Neutrophil (primary cell): ENCODE measurements around the gene PLD1.

ENCODE experiments used
- H3K27ac ChIP-seq: fragments of 200-600 bp; sonication (generic); 2 replicates; pipeline ENCODE4 v1.5.1; 2016; ENCODE audit warnings: mild to moderate bottlenecking, moderate library complexity
- H3K27me3 ChIP-seq: fragments of 200-600 bp; sonication (generic); 2 replicates; pipeline ENCODE4 v1.6.0; 2016; ENCODE audit warnings: mild to moderate bottlenecking
- H3K36me3 ChIP-seq: fragments of 200-600 bp; sonication (generic); 2 replicates; pipeline ENCODE4 v1.5.1; 2017
- H3K4me1 ChIP-seq, 2 experiments: fragments of 200-600 bp in 1 of 2; sonication (generic) in 1 of 2; 1 replicate in 1 of 2; 2 replicates in 1 of 2; pipeline versions ENCODE4 v1.5.1 to v1.6.1; 2013 to 2016; ENCODE audit warnings: low read depth in 1 of 2, low read length in 1 of 2, mild to moderate bottlenecking in 1 of 2, moderate library complexity in 1 of 2; ENCODE audit not compliant: control insufficient read depth in 1 of 2, insufficient read depth in 1 of 2
- H3K4me3 ChIP-seq, 2 experiments: fragments of 200-600 bp in 1 of 2; sonication (generic) in 1 of 2; 1 replicate in 1 of 2; 2 replicates in 1 of 2; pipeline ENCODE4 v1.5.1; 2013 to 2016; ENCODE audit warnings: low read depth in 1 of 2, low read length in 1 of 2, mild to moderate bottlenecking in 1 of 2, moderate library complexity in 1 of 2
- H3K9me3 ChIP-seq: fragments of 200-600 bp; sonication (generic); 2 replicates; pipeline ENCODE4 v1.5.1; 2016
- CTCF ChIP-seq: fragments of 200-600 bp; sonication (generic); IDR thresholded peaks from 2 replicates; pipeline ENCODE4 v1.5.1; 2016; ENCODE audit warnings: antibody characterized with exemption

The PLD1 gene

GRCh38 chr3:171778493-171778892 lies 31.8 kb downstream of the PLD1 start:
- peak overlapping the region; percentile 85 for H3K27ac ChIP-seq
- peaks cover 68 to 78% of the 10 kb centered on the region in 2 experiments for H3K4me1 ChIP-seq
- H3K4me3 ChIP-seq = no peak overlapping the region
- no peaks in the 10 kb centered on the region for H3K27me3 ChIP-seq
- H3K9me3 ChIP-seq = no peaks in the 10 kb centered on the region
- TF ChIP-seq CTCF = no peak
- H3K36me3 ChIP-seq = no peaks in the 10 kb centered on the region

GRCh38 chr3:171777596-171777995 lies 32.7 kb downstream of the PLD1 start:
- peak overlapping the region; percentile 39 to 53 for H3K4me3 ChIP-seq
- no peak for TF ChIP-seq CTCF
- peak overlapping the region; percentile 85 for H3K27ac ChIP-seq
- peaks cover 62 to 72% of the 10 kb centered on the region in 2 experiments for H3K4me1 ChIP-seq
- no peaks in the 10 kb centered on the region for H3K9me3 ChIP-seq
- no peaks in the 10 kb centered on the region for H3K36me3 ChIP-seq
- no peaks in the 10 kb centered on the region for H3K27me3 ChIP-seq

- Histone ChIP-seq H3K27me3 (no peaks in the 10 kb centered on the region), H3K27ac (peak overlapping the region; percentile 85), H3K36me3 (no peaks in the 10 kb centered on the region), H3K4me1 (peaks cover 63 to 72% of the 10 kb centered on the region in 2 experiments), H3K4me3 (peak overlapping the region; percentile 39 to 53), H3K9me3 (no peaks in the 10 kb centered on the region)
- no peak for TF ChIP-seq CTCF
Observed at GRCh38 chr3:171776839-171777583, 33.3 kb downstream of the PLD1 start.

GRCh38 chr3:171776411-171776810 lies 33.9 kb downstream of the PLD1 start:
- TF ChIP-seq CTCF = no peak
- peak overlapping the region; percentile 85 for H3K27ac ChIP-seq
- peak overlapping the region in 1 of 2 experiments; percentile 39 for H3K4me3 ChIP-seq
- H3K27me3 ChIP-seq = no peaks in the 10 kb centered on the region
- peaks cover 64 to 74% of the 10 kb centered on the region in 2 experiments for H3K4me1 ChIP-seq
- no peaks in the 10 kb centered on the region for H3K9me3 ChIP-seq
- H3K36me3 ChIP-seq = no peaks in the 10 kb centered on the region

GRCh38 chr3:171775943-171776342 lies 34.3 kb downstream of the PLD1 start:
- Histone ChIP-seq H3K36me3 (no peaks in the 10 kb centered on the region), H3K4me1 (peaks cover 69 to 79% of the 10 kb centered on the region in 2 experiments), H3K9me3 (no peaks in the 10 kb centered on the region), H3K4me3 (no peak overlapping the region), H3K27me3 (no peaks in the 10 kb centered on the region), H3K27ac (peak overlapping the region; percentile 85)
- TF ChIP-seq CTCF = no peak
